ENCODE measurements around the gene LMTK2. TPM values are rescaled to one million over a fixed set of nuclear protein-coding genes. Genes with fewer than 3 reads are reported as not detected.

The LMTK2 gene
- total and polyA plus RNA-seq, 2 donors (not counting 1 experiment from before 2014, with no cell fraction given) = 5.2 to 6.9 TPM

DNA sequence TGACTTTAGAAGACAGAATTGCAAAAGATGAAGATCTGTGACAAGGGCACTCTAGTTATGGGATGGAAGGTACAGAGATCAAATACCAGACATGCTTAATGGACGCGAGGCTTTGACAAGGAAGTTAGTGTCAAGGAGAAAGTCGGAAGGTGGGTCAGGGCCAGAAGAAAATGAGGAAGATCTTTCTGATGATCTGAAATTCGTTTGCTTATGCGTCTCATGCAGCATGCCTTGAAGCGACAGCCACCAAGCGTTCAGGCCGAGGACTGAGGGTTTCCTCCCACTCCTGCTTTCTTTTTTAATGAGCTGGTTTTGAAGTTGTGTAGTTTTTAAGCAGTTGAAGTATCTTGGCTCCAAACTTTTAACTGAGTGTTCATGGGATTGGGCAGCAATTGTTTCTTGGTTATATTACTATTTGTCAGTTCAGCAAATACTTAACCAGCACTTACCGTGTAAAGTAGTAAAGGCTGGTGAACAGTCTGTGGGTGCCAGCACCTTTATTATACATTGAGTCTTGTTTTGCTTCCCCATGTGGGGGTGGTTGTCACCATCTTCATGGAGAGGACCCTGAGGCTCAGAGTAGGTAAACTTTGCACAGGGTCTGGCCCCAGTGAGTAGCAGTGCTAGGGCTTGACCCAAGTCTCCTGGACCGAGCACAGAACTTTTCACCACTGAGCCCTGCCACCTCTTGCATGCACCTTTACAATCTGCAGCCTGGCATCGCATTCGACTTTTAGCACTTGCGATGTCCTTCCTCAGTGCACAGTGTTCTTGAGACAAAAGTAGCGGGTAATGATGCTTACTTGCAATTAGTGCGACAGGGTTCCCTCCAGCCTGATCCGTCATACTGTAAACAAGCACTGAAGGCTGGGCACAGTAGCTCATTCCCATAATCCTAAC is 90.3 kb downstream of the LMTK2 start:
- H3K4me3 ChIP-seq (replicated peaks in 1 of 4; ENCODE audit: control extremely low read depth in 1 of 4, insufficient read depth in 1 of 4, low read depth in 3 of 4, low read length in 4 of 4) = no peak overlapping the region
- H4K20me1 ChIP-seq (ENCODE audit: control insufficient read depth, extremely low read depth, insufficient read depth, low read length) = no peaks in the 10 kb centered on the region
- no peaks in the 10 kb centered on the region for H3K4me1 ChIP-seq (ENCODE audit: control insufficient read depth, extremely low read depth, insufficient read depth, low read length)
- TF ChIP-seq, protein P1, sequence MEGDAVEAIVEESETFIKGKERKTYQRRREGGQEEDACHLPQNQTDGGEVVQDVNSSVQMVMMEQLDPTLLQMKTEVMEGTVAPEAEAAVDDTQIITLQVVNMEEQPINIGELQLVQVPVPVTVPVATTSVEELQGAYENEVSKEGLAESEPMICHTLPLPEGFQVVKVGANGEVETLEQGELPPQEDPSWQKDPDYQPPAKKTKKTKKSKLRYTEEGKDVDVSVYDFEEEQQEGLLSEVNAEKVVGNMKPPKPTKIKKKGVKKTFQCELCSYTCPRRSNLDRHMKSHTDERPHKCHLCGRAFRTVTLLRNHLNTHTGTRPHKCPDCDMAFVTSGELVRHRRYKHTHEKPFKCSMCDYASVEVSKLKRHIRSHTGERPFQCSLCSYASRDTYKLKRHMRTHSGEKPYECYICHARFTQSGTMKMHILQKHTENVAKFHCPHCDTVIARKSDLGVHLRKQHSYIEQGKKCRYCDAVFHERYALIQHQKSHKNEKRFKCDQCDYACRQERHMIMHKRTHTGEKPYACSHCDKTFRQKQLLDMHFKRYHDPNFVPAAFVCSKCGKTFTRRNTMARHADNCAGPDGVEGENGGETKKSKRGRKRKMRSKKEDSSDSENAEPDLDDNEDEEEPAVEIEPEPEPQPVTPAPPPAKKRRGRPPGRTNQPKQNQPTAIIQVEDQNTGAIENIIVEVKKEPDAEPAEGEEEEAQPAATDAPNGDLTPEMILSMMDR (conservative IDR thresholded peaks at IDR 0.05 in 1 of 2, IDR thresholded peaks at IDR 0.05 in 1 of 2; ENCODE audit: low read depth in 1 of 2, low read length in 2 of 2) = no peak
- TF ChIP-seq EZH2 (IDR thresholded peaks at IDR 0.05; ENCODE audit: low read length, missing control alignments) = no peak
- no peaks in the 10 kb centered on the region for H3K9me3 ChIP-seq (ENCODE audit: control insufficient read depth, insufficient read depth, low read depth, low read length)
- DNase-seq (ENCODE audit: low read depth in 2 of 2) = no peak
- H3K27ac ChIP-seq (ENCODE audit: insufficient read depth, low read length) = no peak overlapping the region
- no peaks in the 10 kb centered on the region for H3K36me3 ChIP-seq (ENCODE audit: control insufficient read depth, insufficient read depth, low read length)
- H2AFZ ChIP-seq (ENCODE audit: low read length) = no peak overlapping the region
- H3K27me3 ChIP-seq (ENCODE audit: control insufficient read depth, insufficient read depth, low read length) = no peaks in the 10 kb centered on the region
- H3K79me2 ChIP-seq (ENCODE audit: control insufficient read depth, insufficient read depth, low read length) = no peaks in the 10 kb centered on the region
- H3K4me2 ChIP-seq (ENCODE audit: extremely low read depth, insufficient read depth, low read length) = no peak overlapping the region
- no peak overlapping the region for H3K9ac ChIP-seq (ENCODE audit: insufficient read depth, low read length)

DNA sequence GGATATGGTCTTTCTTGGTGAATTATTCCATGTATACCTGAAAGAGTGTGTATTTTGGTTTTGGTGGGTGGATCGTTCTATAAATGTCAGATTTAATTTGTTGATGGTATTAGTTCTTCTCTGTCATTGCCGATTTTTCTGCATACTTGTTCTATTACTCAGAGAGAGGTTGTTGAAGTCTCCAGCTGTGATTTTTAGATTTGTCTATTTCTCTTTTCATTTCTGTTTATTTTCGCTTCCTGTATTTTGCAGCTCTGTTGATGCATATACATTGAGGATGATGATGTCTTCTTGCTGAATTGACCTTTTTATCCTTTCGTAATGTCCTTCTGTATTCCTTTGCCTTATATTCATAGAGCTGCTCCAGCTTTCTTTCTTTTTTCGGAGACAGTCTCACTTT is 92.5 kb downstream of the LMTK2 start:
- no peak overlapping the region for H3K27ac ChIP-seq (ENCODE audit: insufficient read depth, low read length)
- H3K9ac ChIP-seq (ENCODE audit: insufficient read depth, low read length) = no peak overlapping the region
- H3K79me2 ChIP-seq (ENCODE audit: control insufficient read depth, insufficient read depth, low read length) = no peaks in the 10 kb centered on the region
- no peak for TF ChIP-seq EZH2 (IDR thresholded peaks at IDR 0.05; ENCODE audit: low read length, missing control alignments)
- TF ChIP-seq, protein P1 (conservative IDR thresholded peaks at IDR 0.05 in 1 of 2, IDR thresholded peaks at IDR 0.05 in 1 of 2; ENCODE audit: low read depth in 1 of 2, low read length in 2 of 2) = no peak
- H4K20me1 ChIP-seq (ENCODE audit: control insufficient read depth, extremely low read depth, insufficient read depth, low read length) = no peaks in the 10 kb centered on the region
- H3K4me2 ChIP-seq (ENCODE audit: extremely low read depth, insufficient read depth, low read length) = no peak overlapping the region
- no peak overlapping the region for H2AFZ ChIP-seq (ENCODE audit: low read length)
- no peaks in the 10 kb centered on the region for H3K4me1 ChIP-seq (ENCODE audit: control insufficient read depth, extremely low read depth, insufficient read depth, low read length)
- no peaks in the 10 kb centered on the region for H3K27me3 ChIP-seq (ENCODE audit: control insufficient read depth, insufficient read depth, low read length)
- H3K9me3 ChIP-seq (ENCODE audit: control insufficient read depth, insufficient read depth, low read depth, low read length) = no peaks in the 10 kb centered on the region
- no peaks in the 10 kb centered on the region for H3K36me3 ChIP-seq (ENCODE audit: control insufficient read depth, insufficient read depth, low read length)
- no peak overlapping the region for H3K4me3 ChIP-seq (replicated peaks in 1 of 4; ENCODE audit: control extremely low read depth in 1 of 4, insufficient read depth in 1 of 4, low read depth in 3 of 4, low read length in 4 of 4)
- peak in 1 of 2 donors; percentile 15 for DNase-seq (ENCODE audit: low read depth in 2 of 2)

DNA sequence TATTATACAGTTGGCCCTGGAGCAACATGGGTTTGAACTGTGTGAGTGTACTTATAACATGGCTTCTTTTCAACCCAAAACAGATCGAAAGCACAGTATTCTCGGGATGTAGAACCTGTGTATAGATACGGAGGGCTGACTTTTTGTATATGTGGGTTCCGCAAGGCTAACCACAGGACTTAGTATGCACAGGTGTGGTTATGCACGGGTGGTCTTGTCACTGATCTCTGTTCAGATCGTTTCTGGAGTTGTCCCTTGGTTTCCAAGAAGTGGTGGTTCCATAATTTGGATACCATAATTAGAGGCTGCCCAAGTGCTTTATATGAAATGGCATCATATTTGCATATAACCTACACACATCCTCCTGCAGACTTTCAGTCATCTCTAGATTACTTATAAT is 93.7 kb downstream of the LMTK2 start:
- Histone ChIP-seq H3K27me3 (ENCODE audit: control insufficient read depth, insufficient read depth, low read length) (no peaks in the 10 kb centered on the region), H3K9ac (ENCODE audit: insufficient read depth, low read length) (no peak overlapping the region), H3K4me2 (ENCODE audit: extremely low read depth, insufficient read depth, low read length) (no peak overlapping the region), H4K20me1 (ENCODE audit: control insufficient read depth, extremely low read depth, insufficient read depth, low read length) (no peaks in the 10 kb centered on the region), H3K9me3 (ENCODE audit: control insufficient read depth, insufficient read depth, low read depth, low read length) (no peaks in the 10 kb centered on the region), H3K4me3 (replicated peaks in 1 of 4; ENCODE audit: control extremely low read depth in 1 of 4, insufficient read depth in 1 of 4, low read depth in 3 of 4, low read length in 4 of 4) (no peak overlapping the region), H3K79me2 (ENCODE audit: control insufficient read depth, insufficient read depth, low read length) (no peaks in the 10 kb centered on the region), H3K27ac (ENCODE audit: insufficient read depth, low read length) (no peak overlapping the region), H2AFZ (ENCODE audit: low read length) (no peak overlapping the region), H3K36me3 (ENCODE audit: control insufficient read depth, insufficient read depth, low read length) (no peaks in the 10 kb centered on the region), H3K4me1 (ENCODE audit: control insufficient read depth, extremely low read depth, insufficient read depth, low read length) (no peaks in the 10 kb centered on the region)
- TF ChIP-seq, protein P1 (conservative IDR thresholded peaks at IDR 0.05 in 1 of 2, IDR thresholded peaks at IDR 0.05 in 1 of 2; ENCODE audit: low read depth in 1 of 2, low read length in 2 of 2) = no peak
- TF ChIP-seq EZH2 (IDR thresholded peaks at IDR 0.05; ENCODE audit: low read length, missing control alignments) = no peak
- DNase-seq (ENCODE audit: low read depth in 2 of 2) = no peak

Measured in fibroblast of lung (primary cell).